IPS-15b (cell line): Measurements from ENCODE around the gene ART4.

Source experiments
- H3K27me3 ChIP-seq: one replicate; pipeline ENCODE4 v1.6.1; 2013; ENCODE audit warnings: low read length; ENCODE audit not compliant: control insufficient read depth, insufficient read depth
- H3K36me3 ChIP-seq: one replicate; pipeline ENCODE4 v1.6.1; 2013; ENCODE audit warnings: low read length; ENCODE audit not compliant: control insufficient read depth, insufficient read depth
- H3K4me1 ChIP-seq: one replicate; pipeline ENCODE4 v1.6.1; 2013; ENCODE audit warnings: mild to moderate bottlenecking, low read length; ENCODE audit not compliant: control insufficient read depth, insufficient read depth
- H3K4me3 ChIP-seq: one replicate; pipeline ENCODE4 v1.5.1; 2013; ENCODE audit warnings: low read depth, low read length
- H3K9ac ChIP-seq: one replicate; pipeline ENCODE4 v1.6.1; 2013; ENCODE audit warnings: low read depth, mild to moderate bottlenecking, low read length
- H3K9me3 ChIP-seq: one replicate; pipeline ENCODE4 v1.6.1; 2013; ENCODE audit warnings: mild to moderate bottlenecking, low read length; ENCODE audit not compliant: control insufficient read depth, insufficient read depth

ART4 gene

DNA sequence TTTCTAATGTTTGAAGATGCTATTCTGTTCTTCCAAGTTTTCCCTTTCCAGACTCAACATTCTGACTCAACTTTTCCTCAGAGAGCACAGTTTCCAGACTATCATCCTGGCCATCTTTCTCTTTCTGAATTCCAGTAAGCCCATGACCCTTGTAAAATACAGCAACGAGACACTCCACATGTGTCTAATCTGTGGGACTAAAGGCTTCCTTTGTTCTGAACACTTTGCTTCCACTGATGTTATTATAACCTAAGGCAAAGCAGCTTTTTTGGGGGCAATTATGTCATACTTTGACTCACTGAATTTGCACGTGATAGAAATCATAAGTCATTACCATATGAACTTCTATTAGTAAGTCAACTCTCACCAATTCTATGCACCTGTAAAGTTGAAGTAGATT lies 6.3 kb upstream of the ART4 start:
- no peak overlapping the region for H3K4me3 ChIP-seq
- peaks cover 6% of the 10 kb centered on the region for H3K4me1 ChIP-seq
- no peaks in the 10 kb centered on the region for H3K27me3 ChIP-seq
- no peak overlapping the region for H3K9ac ChIP-seq
- H3K9me3 ChIP-seq = no peaks in the 10 kb centered on the region
- no peaks in the 10 kb centered on the region for H3K36me3 ChIP-seq

DNA sequence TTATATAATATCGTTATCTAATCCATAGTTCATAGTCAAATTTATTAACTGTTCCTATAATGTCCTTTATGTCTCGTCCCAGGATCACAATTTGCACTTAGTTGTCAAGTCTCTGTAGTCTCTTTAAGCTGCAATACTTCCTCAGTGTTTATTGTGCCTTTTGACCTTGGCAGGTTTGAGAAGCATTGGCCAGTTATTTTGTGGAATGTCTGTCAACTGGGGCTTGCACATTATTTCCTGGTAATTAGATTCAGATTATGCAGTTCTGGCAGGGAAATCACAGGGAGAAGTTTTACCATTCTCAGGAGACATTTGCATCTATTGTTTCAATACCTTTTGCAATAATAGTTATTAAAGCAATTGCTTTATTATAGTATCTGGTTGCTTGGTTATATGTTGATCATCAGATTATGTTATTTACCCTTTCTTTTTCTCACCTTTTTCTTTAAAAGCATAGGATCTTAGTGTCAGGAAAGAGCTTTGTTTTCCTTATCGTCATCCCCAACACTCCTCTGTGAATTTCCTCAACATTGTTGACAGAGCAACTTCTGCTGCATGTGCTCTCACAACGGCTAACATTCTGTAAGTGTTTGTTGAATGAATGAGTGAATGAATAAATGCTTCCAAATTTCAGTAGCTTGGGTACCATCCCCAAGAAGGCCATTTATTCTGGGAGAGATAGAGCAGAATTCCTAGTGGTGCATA lies 3.7 kb upstream of the ART4 start:
- H3K36me3 ChIP-seq = no peaks in the 10 kb centered on the region
- H3K27me3 ChIP-seq = no peaks in the 10 kb centered on the region
- no peaks in the 10 kb centered on the region for H3K4me1 ChIP-seq
- no peaks in the 10 kb centered on the region for H3K9me3 ChIP-seq
- no peak overlapping the region for H3K9ac ChIP-seq
- no peak overlapping the region for H3K4me3 ChIP-seq

DNA sequence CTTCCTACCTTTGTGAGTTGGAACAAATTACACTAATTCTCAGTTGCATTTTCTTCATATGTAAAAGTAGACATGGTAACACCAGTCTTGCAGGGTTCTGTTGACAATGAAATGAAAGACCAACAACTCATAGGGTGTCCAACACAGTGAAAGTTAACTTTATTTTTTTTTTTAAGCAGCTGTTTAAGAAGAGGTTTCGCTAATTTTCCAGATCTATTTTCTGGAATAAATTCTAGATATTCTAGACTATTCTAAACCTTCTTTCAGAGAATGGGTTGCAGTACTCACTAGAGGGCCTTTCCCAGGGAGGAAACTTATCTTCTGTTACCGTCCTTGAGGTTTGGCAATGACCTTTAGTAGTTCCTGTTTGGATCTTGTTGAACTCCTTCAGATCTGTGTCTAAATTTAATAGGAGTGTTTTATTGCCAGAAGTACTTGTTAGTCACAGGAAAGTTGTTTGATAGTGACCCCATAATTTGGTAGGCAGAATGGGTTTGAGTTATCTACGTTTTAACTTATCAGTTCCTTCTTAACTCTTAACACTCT lies 2.8 kb upstream of the ART4 start:
- no peak overlapping the region for H3K9ac ChIP-seq
- no peaks in the 10 kb centered on the region for H3K36me3 ChIP-seq
- no peaks in the 10 kb centered on the region for H3K9me3 ChIP-seq
- H3K4me3 ChIP-seq = no peak overlapping the region
- no peaks in the 10 kb centered on the region for H3K4me1 ChIP-seq
- no peaks in the 10 kb centered on the region for H3K27me3 ChIP-seq

DNA sequence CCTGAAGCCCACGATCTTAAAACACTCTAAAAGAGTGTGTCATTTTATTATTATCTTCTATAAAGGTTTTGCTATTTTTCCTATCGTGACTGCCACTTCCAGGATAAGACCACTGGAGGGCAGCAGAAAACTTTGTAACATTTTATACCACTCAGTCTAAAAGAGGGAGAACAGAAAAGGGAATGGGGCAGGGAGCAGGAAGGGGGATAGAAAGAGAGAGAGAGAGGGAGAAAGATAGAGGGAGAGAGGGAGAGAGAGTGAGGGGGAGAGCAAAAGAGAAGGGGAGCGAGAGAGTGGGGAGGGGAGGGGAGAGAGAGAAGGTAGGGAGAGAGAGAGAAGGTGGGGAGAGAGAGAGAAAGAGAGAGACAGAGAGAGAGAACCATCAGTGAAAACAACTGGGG lies 2.0 kb upstream of the ART4 start:
- Histone ChIP-seq H3K36me3 (no peaks in the 10 kb centered on the region), H3K9me3 (no peaks in the 10 kb centered on the region), H3K4me3 (no peak overlapping the region), H3K27me3 (no peaks in the 10 kb centered on the region), H3K4me1 (no peaks in the 10 kb centered on the region), H3K9ac (no peak overlapping the region)

DNA sequence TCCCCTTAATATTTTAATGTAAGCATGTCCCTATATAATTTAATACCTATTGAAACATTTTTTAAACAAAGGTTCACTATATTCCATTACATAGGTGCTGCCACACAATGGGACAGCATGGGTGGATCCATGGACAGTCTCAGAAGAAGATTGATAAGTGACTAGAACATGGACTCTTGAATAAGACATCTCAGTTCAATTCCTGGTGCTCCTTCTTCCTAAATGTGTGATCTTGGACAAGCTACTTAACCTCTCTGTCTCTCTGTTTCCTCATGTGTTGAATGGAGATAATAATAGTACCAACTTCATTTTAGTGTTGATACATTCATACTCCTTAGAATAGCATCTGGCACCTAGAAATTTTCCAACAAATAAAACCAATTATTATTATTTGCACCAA lies 1.1 kb upstream of the ART4 start:
- no peak overlapping the region for H3K4me3 ChIP-seq
- no peaks in the 10 kb centered on the region for H3K27me3 ChIP-seq
- no peaks in the 10 kb centered on the region for H3K36me3 ChIP-seq
- no peaks in the 10 kb centered on the region for H3K9me3 ChIP-seq
- no peak overlapping the region for H3K9ac ChIP-seq
- no peaks in the 10 kb centered on the region for H3K4me1 ChIP-seq

DNA sequence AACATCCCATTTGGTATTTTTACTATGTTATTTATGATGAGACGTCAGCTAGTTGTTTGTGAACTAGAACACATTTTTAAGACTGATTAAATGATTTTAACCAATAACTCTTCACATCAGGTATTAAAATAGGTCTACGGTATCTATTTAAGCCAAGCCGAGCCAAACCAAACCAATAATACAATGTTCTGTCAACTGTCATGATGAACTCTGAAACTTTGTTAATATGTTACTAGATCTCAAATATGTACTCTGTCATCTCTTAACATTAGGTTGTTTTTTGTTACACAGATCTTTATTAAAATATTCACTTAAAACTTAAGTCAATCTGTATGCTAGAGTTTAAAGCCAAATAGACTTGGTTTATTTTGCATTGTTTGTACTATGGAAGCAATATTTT lies 1.0 kb downstream of the ART4 start:
- Histone ChIP-seq H3K27me3 (no peaks in the 10 kb centered on the region), H3K9me3 (no peaks in the 10 kb centered on the region), H3K36me3 (no peaks in the 10 kb centered on the region), H3K4me3 (no peak overlapping the region), H3K4me1 (no peaks in the 10 kb centered on the region), H3K9ac (no peak overlapping the region)

DNA sequence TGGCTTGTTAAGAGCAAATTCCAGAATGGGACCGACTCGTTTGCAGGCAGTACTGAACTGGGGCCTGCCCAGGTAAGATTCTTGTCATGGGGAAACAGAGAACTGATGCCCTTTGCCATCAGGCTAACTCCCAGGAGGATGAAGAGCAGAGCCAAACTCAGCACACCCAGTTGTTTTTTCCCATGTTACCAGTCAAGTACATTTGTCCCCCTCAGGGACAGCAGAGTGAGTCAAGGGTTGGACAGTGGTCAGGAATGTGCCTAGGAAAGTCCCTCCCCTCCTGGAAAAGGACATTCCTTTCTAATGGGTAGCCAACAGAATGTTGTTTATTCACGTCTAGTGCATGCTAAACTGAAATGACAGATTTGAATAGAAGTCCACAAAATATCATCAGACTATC lies 1.6 kb downstream of the ART4 start:
- Histone ChIP-seq H3K36me3 (no peaks in the 10 kb centered on the region), H3K4me1 (no peaks in the 10 kb centered on the region), H3K27me3 (no peaks in the 10 kb centered on the region), H3K9me3 (no peaks in the 10 kb centered on the region), H3K4me3 (no peak overlapping the region), H3K9ac (no peak overlapping the region)

DNA sequence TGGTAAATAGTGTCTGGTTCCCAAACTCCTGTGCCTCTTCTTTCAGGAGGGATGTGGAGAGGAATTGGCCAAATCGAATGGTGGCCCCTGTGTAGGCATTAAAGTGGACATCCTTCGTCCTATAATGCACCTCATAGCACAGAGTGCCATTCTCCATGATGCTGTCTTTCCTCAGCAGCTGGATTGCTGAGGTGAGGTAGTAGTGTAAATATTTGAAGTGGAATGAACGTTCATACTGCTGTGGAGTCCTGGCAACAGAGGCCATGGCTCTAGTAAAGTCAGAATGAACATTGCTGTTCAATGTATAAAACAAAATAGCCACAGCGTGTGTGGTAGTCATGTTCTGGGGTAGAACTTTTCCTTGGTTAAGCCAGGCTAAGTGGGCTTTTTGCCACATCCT lies 2.7 kb downstream of the ART4 start:
- no peaks in the 10 kb centered on the region for H3K27me3 ChIP-seq
- H3K9me3 ChIP-seq = no peaks in the 10 kb centered on the region
- H3K9ac ChIP-seq = no peak overlapping the region
- no peaks in the 10 kb centered on the region for H3K36me3 ChIP-seq
- H3K4me3 ChIP-seq = no peak overlapping the region
- no peaks in the 10 kb centered on the region for H3K4me1 ChIP-seq

DNA sequence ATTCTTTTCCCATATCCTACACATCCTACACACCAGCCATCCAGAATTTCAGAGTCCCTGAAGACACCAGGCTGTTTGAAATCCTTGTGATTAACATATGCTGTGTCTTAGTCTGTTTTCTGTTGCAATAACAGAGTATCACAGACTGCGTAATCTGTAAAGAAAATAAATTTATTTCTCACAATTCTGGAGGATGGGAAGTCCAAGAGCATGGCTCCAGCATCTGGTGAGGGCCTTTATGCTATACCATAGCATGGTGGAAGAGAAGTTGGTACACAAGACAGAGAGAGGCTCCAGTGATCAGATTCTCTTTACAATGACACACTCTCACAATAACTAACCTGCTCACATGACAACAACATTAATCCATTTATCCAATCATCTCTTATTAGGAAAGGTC lies 4.1 kb downstream of the ART4 start:
- H3K9me3 ChIP-seq = no peaks in the 10 kb centered on the region
- H3K4me3 ChIP-seq = no peak overlapping the region
- H3K27me3 ChIP-seq = no peaks in the 10 kb centered on the region
- no peaks in the 10 kb centered on the region for H3K4me1 ChIP-seq
- H3K9ac ChIP-seq = no peak overlapping the region
- no peaks in the 10 kb centered on the region for H3K36me3 ChIP-seq

DNA sequence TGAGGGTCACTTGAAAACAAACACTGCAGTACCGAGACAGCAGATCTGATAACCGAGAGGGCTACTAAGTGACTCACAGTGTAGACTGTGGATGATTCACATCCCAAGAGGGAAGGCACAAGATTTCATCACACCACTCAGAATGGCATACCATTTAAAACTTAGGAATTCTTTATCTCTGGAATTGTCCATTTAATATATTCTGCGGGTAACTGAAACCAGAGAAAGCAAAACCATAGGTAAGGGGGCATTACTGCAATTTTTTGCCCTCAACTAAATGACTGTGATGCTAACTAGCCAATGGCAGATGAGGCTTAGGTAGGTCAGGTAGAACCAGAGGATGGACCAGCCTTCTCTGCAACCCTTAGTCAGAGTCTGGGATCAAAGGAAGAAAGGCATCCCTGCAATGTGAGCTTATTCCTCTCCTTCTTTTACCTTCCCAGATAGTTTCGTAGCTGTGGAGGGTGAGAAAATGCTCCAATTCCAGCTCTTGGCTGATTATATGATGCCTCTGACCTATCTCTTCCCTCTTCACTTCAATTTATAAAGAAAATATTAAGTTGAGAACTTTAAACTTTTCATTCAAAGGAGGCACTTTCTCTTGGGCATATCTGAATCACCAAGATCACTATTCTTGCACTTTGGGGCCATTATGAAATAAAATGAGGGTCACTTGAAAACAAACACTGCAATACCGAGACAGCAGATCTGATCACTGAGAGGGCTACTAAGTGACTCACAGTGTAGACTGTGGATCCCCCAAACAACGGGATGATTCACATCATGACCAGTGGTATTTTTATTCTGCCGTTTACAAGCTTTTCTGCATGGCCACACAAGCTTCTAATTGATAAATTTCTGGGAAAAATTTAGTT lies 6.8 kb downstream of the ART4 start:
- Histone ChIP-seq H3K36me3 (no peaks in the 10 kb centered on the region), H3K9ac (no peak overlapping the region), H3K27me3 (no peaks in the 10 kb centered on the region), H3K4me3 (no peak overlapping the region), H3K9me3 (no peaks in the 10 kb centered on the region), H3K4me1 (no peaks in the 10 kb centered on the region)

DNA sequence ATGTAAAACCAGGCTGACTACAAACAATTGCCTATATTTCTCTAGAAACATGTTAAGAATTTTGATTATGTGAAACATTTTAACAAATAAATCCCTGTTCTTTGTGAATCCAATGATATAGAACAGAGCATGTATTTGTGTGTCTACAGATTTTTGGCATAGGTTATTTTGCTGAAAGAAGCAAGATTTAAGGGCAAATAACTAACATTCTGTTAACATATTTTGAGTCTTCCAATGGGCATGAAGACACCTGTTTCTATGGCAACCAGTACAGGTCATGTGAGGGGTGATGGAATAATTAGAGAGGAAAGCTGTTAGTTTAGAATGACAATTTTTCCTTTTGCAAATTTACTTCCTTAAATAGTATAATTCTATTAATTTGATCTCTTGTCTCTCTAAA lies 8.8 kb downstream of the ART4 start:
- no peaks in the 10 kb centered on the region for H3K36me3 ChIP-seq
- no peaks in the 10 kb centered on the region for H3K9me3 ChIP-seq

DNA sequence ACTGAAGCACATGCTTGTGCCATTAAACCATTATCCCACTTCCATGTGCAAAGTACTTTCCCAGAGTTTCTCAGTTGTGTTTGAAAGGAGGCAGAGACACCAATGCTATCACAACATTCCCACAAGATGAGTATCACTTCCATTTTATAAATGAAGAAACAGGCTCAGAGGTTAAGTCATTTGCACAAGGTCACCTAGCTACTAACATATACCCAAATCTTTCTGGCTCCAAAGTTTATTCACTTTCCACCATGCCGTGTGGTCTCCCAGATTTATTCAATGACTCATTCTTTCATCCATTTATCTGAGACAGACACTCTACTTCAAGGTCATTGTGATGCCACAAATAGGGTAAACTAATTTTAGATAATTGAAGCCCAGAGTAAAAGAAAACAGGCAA lies 9.4 kb downstream of the ART4 start:
- Histone ChIP-seq H3K36me3 (no peaks in the 10 kb centered on the region), H3K4me3 (no peak overlapping the region), H3K9ac (no peak overlapping the region), H3K4me1 (no peaks in the 10 kb centered on the region), H3K27me3 (no peaks in the 10 kb centered on the region), H3K9me3 (no peaks in the 10 kb centered on the region)

More for the DNA sequence above, 8.8 kb downstream of the ART4 start:
- no peak overlapping the region for H3K4me3 ChIP-seq
- H3K4me1 ChIP-seq = no peaks in the 10 kb centered on the region
- H3K9ac ChIP-seq = no peak overlapping the region
- H3K27me3 ChIP-seq = no peaks in the 10 kb centered on the region
